Middle frontal gyrus (tissue), 1 donor: Measurements from ENCODE around the gene UBQLN4.

Experiments used
- DNase-seq: peaks from one replicate; pipeline ENCODE4 v3.0.0-alpha.2; 2015; ENCODE audit warnings: low spot score; ENCODE audit errors: extremely low spot score

The UBQLN4 gene

DNA sequence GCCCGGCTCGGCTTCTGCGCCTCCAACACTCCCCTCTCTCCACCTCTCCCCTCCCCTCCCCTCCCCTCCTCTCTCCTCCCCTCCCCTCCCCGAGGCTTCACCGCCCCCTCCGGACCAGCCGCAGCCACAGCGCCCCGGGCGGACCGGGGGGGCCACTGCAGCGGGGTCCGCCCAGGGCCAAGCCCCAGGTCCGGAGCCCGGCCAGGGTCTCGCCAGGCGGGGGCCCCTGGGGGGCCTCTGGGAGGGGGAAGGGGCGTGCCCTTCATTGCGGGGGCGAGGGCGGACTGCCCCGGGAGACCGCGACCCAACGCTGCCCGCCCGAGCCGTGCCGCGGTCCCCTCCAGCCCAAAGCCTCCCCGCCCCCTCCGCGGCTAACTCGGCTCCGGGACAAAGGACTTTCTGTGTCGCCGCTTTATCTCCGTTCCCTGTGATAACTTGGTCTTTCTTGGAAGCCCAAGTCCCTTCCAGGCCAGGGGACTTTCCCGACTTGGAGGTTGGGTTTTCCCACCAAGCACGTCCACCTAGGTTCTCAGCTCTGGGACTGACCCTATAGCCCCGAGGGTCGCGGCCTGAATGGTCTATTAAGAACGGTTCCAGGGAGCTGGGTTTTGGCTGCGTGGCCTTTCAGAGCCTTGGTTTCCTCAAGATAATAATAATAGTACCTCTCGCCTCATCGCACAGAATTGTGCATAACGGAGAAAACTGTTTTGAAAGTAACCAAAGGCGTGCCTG is at the start of gene UBQLN4:
Gene UBQLN4 (minus strand): TSS at position 31 of the 732 bp plus-strand sequence. CDS start 97 bp downstream, outside the sequence.
- peak; percentile 69 for DNase-seq

DNA sequence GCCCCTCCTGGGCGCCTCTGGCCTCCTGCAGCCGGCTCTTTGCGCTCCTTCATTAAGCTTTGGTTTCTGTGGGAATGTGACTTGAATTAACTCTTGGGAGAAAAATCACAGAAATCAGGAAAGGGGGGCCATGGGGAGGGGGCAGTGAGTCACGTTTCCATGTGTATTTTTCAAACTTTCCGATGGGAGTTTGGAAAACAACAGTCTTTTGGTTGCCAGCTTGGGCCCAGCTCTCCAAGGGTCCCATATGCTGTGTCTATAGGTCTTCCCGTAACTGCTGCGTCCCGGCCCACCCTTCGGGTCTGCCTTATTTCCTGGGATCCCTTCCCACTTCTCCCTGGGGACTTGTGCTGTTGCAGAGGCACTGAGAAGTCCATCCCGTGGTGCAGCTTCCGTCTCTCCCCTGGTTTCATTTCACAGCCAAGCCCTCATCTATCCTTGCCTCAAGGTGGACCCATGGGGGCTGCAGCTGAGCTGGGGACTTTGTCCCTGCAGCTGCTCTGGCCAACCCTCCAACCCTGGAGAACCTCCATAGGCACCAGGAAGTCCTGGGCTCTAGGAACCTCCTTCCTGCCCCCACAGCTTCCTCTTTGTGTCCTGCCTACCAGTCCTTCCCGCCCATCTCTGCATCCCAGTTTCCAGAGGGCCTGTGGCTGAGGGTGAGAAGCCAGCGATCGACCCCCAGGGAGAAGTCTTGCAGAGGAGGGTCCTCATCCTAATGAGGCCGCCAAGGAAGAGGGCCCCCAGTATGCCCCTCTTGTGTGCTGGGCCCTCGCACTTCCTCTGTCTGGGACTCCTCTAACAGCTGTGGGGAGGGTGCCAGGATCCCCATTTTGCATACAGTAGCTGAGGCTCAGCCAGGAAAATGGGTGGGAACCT is 49.3 kb upstream of the UBQLN4 start:
- no peak for DNase-seq

DNA sequence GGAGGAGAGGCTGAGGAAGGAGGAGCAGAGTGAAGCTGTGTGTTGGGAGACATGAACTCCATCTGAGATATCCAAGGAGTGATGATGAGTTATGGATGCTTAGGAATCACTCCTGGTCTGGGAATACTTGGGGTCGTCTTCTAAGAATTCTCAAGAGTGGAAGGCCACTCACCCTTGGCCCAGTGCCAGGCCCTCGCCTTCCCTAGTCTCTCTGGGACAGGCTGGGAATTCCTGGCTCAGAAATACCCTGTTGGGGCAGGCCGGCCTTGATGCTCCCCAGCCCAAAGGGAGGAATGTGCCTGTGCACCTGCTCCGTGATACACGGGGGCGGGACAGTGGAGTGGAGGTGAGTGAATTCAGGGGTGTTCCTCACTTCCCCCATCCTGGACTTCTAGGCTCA is 48.3 kb upstream of the UBQLN4 start:
- DNase-seq, result no peak

DNA sequence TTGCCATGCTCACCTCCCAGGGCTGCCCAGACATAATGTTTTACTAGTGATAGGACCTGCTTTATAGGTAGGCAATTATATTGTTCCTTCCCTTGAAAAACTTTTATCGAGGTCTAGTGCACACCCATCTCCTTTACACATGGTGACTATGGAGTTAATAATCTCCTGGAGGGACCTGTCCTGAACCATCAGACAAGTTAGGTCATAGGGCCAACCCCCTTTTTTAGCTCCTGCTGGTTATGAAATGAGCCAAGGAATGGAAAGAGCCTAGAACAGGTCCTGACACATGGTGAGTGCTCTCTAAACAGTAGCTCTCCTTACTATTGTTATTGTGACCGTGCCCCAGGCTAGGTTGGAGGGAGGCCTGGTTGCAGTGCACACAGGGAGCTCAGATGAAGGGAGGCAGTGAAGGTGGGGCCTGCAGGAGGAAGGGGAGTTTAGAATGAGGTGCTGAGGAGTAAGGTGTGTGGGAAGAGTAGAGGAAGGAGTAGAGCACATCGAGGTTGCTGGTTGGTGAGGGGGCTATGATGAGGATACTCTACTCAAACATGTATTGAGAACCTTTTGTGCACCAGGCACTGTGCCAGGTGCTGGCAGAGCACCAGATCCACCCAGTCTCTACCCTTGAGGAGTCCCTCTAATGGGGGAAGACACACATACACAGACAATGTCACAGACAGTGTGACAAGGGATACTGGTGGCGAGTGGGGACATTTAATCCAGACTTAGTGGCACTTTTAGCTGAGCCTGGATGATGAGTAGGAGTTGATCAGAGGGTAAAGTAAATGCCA is 46.8 kb upstream of the UBQLN4 start:
- DNase-seq, result no peak

DNA sequence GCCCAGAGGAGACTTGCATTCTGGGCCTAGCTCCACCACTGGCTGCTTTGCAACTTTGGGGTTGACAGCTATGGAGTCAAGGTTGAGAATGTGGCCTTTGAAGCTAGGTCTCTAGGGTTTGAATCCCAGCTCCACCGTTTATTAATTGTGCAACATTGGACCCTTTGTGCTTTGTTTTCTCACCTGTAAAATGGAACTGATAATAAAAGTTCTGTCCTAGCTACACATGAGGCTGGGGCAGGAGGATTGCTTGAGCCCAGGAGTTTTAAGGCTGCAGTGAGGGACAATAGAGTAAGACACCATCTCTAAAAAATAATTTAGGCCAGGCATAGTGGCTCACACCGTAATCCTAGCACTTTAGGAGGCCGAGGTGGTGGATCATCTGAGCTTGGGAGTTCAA is 45.7 kb upstream of the UBQLN4 start:
- no peak for DNase-seq

DNA sequence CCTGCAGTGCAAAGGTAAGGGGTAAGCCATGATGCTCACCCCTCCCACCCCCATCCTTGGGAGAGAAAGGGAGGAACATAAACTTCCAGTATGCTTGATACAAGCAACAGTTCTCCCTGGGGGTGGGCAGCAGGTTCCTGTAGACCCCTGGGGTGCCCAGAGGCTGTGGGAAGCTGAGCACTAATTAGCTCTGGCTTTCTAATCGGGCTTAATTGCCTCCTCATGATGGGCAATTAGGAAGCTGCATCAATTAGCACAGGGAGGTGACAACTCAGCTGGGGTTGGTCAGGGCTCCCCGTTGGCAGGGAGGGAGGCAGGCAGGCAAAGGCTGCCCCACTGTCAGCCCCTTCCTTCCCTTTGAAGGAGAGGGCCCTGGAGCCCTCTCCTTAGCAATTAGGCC is 45.2 kb upstream of the UBQLN4 start:
- DNase-seq, result no peak

DNA sequence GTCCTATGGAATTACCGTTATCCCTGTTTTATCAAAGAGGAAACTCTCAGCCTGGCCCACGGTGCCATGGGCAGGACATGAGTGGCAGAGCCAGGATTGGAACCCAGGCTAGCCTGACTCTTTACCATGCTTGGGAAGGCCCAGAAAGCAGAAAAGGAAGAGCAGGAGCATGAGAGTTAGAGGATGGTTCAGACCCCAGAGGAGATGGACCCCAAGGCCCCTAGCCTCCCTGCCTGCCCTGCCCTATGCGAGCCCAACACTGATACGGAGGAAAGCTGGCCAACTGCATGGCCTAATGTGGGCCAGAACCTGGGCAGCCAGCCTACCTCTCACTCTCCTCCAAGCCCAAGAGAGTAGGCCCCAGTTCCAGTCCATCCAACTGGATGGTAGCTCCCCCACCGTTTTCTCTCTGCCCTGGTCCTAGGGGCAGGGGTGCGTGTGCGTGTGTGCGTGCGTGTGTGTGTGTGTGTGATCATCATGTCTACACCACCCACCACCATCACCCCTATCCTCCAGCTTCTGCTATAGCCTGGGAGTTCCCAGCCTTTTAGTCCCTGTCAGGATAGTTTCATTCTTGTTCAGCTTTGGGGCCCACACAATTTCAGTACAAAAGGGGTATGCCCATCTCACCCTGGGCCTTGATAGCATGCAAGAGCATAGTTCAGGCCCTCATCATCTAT is 44.0 kb upstream of the UBQLN4 start:
- no peak for DNase-seq

DNA sequence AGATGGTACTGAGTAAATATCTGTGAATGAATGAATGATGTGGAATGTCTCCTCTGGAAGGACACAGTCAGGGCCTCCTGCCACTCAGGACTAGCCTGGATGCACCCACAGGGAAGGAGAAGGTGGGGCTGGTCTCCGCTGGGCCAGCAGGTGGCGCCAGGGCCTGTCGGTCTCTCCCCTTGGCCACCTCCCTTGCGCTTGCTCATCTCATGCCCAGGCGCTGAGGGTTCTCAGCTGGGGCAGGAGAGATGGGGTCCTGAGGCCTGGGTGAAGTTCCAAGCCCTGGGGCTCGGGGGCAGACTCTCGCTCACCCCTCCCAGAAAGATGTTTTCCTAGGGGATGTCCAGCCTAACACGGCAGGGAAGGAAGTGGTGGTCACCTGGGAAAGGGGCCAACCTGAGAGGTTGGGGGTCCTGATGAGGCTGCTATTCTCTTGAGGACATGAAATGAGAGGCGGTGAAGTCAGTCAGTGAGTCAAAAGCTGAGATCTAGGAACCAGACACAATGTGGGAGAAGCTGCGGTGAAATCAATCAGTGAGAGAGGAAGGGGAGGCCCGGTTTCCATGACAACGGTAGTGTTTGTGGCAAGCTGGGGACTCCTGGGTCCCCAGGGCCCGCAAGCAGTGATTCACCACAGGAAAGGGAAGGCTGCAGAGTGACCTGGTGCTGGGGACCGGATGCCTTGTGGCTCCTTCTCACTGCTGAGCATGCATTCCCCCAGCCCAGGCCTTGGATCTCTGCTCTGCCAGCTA is 43.2 kb upstream of the UBQLN4 start:
- DNase-seq, result peak; percentile 78

DNA sequence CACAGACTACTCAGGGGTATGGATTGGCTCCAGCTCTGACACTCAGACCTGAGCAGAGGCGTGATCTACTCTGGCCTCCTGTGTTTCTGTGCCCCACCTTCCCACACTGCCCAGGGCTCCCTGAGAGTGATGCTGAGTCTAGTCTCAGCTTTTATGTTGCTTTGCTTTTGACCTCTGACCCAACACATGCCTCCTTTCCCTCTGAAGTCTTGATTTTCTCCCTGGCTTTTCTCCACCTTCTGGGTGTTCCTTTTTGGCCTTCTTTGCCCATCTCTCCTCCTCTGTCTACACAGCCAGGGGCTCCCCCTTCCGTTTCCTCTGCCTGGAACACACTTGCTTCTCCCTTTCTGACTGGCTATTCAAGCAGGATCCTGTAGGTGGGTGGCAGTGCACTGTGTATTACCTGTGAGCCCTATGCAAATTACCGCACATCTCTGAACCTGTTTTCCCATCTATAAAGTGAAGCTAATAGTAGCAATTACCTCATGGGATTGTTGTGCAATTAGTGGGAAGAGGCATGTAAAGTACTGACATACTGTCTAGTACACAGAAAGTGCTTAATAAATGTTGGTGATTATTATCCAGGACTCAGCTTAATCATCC is 42.4 kb upstream of the UBQLN4 start:
- DNase-seq, result no peak

DNA sequence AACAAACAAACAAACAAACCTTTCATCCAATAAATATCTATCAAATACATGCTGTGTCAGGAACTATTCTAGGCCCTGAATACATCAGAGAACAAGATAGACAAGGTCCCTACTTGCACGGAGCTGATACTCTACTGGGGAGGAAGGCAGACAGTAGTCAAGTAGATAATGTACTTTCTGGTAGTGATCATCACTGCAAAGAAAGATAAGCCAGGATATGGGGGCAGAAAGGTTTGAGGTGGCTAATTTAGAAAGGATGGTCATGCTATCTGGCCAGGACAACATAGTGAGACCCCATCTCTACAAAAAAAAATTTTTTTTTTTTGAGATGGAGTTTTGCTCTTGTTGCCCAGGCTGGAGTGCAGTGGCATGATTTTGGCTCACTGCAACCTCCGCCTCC is 38.0 kb upstream of the UBQLN4 start:
- no peak for DNase-seq

DNA sequence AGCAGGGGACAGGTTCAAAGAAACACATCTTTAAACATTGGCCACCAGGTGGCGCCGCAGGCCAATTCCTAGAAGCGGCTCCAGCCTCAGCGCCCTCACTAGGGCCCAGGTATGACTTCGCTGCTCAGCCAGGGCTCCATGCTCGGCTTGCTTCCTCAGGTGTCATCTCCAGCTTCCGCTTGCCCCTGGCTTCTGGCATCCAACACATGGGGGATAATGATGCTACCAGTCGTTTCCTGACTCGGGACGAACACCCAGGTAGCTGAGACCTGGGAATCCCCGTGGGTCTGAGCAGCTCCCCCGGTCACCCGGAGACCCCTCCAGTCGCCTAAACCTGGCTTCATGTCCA is 37.2 kb upstream of the UBQLN4 start:
- peak; percentile 52 for DNase-seq

DNA sequence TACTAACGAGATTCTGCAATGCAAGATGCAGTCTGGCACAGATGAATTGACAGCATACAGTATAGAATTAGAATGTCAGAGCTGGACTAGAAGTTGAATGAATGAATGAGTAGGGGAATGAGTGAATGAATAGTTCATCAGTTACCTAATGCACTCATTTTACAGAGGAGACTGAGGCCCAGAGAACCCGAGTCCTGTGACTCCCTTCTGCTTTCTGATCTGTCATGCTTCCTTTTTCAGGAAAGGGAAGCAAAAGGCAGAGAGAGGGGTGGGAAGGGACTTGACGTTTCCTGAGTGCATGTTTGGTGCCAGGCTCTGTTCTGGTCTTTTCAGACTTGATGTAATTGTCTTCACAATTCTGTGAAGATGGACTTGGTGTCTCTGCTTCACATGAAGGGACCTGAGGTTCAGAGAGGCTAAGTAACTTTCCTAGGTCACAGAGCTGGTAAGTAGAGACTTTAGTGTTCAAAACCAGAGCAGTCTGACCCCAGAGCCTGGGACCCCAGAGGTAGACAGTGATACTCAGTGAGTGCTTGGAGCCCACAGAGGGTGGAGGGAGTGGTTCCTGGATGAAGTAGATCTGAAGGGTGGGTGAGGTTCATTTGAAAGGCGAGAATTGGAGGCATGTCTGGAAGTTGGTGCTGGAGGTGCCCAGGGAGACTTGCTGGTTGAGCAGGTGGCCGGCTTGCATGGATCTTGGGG is 36.7 kb upstream of the UBQLN4 start:
- DNase-seq, result no peak

DNA sequence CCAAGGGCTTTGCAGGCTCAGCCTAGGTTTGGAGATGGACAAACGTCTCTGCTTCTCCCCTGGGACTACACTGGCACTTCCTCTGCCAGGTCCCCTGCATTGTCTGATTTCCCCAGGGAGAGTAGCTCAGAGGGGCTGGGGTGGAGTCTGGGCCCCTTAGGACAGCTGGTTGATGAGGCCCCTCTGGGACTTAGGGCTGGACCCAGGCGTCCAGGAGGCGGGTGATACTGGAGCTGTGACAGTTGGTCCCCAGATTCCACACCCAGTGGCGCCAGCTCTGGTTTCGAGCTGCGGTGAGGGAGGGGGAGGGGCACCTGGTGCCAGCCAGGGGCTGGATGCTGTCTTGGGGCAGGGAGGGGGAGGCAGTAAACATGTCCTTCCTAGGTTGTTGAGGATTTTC is 36.1 kb upstream of the UBQLN4 start:
- no peak for DNase-seq

DNA sequence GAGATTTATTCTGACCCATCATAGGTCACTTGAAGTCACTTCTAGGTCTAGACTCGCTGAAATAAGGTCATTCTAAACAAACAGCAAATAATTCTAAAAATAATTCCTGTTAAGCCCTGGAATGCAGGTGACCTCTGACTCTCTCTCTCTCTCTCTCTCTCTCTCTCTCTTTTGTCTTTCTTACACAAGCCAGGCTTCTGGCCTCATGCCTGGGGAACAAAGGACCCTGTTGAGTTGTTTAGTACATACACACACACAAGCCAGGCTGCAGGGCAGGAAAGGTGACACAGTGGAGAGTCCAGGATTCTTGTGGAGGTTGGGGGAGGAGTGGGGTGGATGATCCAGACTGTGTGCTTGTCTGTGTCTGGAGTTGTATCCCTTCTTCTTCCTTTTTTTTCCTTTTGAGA is 32.7 kb upstream of the UBQLN4 start:
- no peak for DNase-seq

DNA sequence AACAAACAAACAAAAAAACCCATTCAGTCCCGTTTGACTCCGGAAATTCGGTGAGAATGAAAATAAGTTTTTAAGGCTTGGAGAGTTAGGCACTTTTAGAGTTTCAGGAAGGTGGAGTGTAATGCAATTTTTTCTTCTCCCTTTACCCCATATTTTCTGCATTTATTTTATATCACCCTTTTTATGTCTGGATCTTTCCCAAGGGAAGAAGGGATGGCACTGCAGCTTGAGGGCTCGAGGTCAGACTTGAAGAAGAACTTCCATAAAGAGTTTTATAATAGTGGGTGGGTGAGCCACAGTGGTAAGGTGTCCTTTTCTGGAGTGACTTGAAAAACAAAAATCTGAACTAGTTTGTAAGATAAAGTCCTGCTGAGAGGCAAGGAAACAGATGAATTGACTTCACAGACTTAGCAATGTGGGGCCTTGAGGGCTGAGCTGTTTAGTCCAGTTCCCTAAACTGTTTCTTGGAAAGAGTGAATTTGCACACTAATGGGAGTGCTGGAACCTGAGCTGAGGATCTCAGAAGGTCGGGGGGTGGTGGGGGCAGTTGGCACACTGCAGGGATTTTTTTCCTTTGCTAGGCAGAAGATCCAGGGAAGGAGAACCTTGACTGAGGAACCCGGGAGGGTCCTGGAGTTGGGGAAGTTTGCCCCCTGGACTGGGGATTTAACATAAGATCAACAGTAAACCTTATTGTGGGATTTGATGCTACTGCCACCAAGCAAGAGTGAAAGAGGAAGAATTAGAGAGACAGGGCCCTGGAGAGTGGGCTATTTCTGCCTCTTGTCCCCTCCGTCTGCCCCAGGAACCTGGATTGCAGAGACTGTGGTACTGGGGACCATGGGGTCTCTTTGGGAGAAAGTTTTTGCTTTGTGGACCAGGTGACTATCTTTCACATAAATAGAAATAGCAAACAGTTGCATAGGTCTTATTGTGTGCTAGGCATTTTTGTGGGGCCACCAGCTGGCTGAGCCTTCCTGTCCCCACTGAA is 30.5 kb upstream of the UBQLN4 start:
- no peak for DNase-seq

DNA sequence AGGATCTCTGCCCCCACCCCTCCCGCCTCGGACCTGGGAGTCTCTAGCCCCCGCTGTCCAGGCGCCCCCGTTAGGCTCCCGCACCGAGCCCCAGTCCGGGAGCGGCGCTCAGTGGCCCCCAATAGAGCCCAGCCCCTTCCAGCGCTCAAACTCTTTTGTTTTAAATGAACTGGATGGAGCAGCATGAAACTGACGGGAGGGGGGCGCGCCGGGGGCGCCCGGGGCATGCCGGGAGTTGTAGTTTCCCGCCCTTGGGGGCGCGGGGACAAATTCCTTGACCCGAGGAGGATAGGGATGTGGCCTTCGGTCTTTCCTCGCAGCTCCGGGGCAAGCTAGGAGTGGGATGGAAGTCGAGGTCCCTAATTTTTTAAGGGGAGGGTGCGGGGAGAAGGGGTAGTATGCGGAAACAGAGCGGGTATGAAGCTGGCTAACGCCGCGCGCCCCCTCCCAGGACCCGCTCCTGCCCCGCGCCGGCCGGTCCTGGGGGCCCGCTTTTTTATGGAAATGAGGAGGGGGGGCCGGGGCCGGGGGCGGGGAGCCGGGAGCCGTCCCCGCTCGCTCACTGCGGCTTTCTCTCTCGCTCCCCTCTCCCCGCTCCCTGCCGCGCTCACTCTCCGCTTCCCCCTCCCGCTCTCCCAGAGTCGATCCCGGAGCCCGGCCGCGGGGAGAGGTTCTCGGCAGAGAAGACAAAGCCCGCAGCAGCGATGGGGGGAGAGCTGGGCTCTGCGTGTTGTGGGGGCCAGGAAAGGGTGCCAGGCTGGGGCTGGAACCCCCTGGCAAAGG is 28.9 kb upstream of the UBQLN4 start, which contains the start of gene MEX3A:
Gene MEX3A (minus strand): TSS at position 157 of the 783 bp plus-strand sequence. CDS start 467 bp downstream, outside the sequence.
- DNase-seq, result peak; percentile 57

DNA sequence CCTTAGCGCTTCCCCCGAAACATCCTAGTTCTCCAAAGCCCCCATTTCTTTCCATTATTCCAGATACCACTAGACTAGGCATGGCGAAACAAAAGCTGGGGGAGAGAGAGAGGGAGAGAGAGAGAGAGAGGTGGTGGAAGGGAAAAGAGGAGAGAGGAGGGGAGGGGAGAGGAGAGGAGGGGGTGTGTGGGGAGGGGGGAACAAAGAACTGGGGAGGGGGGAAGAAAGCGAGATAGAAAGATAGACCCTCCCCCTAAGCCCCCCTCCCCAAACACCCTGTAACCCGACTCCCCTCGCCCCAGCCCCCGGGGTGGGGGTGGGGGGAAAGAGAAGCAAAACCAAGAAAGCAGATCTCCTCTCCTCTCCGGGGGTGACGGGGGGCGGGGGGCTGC is 28.3 kb upstream of the UBQLN4 start:
- no peak for DNase-seq
